ENCODE measurements around the gene GJB6.

The GJB6 gene

GRCh38 chr13:20174656-20175405, 57.3 kb downstream of the GJB6 start (continued):
- TF ChIP-seq ZNF16 (tag by site-specific recombination; IDR thresholded peaks at IDR 0.05; ENCODE audit: low read depth) = no peak
- no peak for TF ChIP-seq ZBTB1 (tag by site-specific recombination; IDR thresholded peaks at IDR 0.05)
- TF ChIP-seq BCL6B (tag by site-specific recombination; IDR thresholded peaks at IDR 0.05) = no peak
- 0 out of 2 replicates have a peak, but pooled peaks have one; percentile 27 for TF ChIP-seq ZNF513 (tag by site-specific recombination; IDR thresholded peaks at IDR 0.05)
- no peak for TF ChIP-seq ZNF529 (tag by site-specific recombination; IDR thresholded peaks at IDR 0.05; ENCODE audit: insufficient replicate concordance)
- no peak for TF ChIP-seq ZNF654 (tag by site-specific recombination; IDR thresholded peaks at IDR 0.05; ENCODE audit: low read depth)
- peak; percentile 86 for TF ChIP-seq ZNF366 (tag by site-specific recombination; conservative IDR thresholded peaks at IDR 0.05)
- TF ChIP-seq ZBTB17 (tag by site-specific recombination; IDR thresholded peaks at IDR 0.05) = peak; percentile 87
- TF ChIP-seq ZNF214 (tag by site-specific recombination; IDR thresholded peaks at IDR 0.05; ENCODE audit: borderline replicate concordance) = no peak
- no peak for TF ChIP-seq ZNF791 (tag by site-specific recombination; IDR thresholded peaks at IDR 0.05)
- no peak for TF ChIP-seq ZSCAN23 (tag by site-specific recombination; IDR thresholded peaks at IDR 0.05)
- TF ChIP-seq GLI2 (tag by site-specific recombination; IDR thresholded peaks at IDR 0.05; ENCODE audit: borderline replicate concordance, low read depth) = no peak
- no peak for TF ChIP-seq OVOL3 (tag by site-specific recombination; IDR thresholded peaks at IDR 0.05)
- no peak for TF ChIP-seq ZNF175 (tag by site-specific recombination; IDR thresholded peaks at IDR 0.05)
- TF ChIP-seq ZNF302 (tag by site-specific recombination; IDR thresholded peaks at IDR 0.05; ENCODE audit: low read depth) = no peak
- TF ChIP-seq ZNF549 (tag by site-specific recombination; IDR thresholded peaks at IDR 0.05) = no peak
- TF ChIP-seq ZNF704 (tag by site-specific recombination; IDR thresholded peaks at IDR 0.05) = no peak
- TF ChIP-seq ZNF23 (tag by site-specific recombination; IDR thresholded peaks at IDR 0.05; ENCODE audit: borderline replicate concordance) = no peak
- peak; percentile 97 for TF ChIP-seq KLF10 (tag by site-specific recombination; IDR thresholded peaks at IDR 0.05)
- TF ChIP-seq ZNF350 (tag by site-specific recombination; IDR thresholded peaks at IDR 0.05) = no peak
- peak; percentile 50; the same call in 1 of the 2 replicates for TF ChIP-seq ZNF449 (tag by site-specific recombination; IDR thresholded peaks at IDR 0.05)
- no peak for TF ChIP-seq REPIN1 (tag by site-specific recombination; IDR thresholded peaks at IDR 0.05; ENCODE audit: low read depth)
- TF ChIP-seq ATF2 (tag by site-specific recombination; IDR thresholded peaks at IDR 0.05; ENCODE audit: low read depth) = 0 out of 2 replicates have a peak, but pooled peaks have one; percentile 23
- TF ChIP-seq MEIS1 (CRISPR knock-in tag; IDR thresholded peaks at IDR 0.05; ENCODE audit: borderline replicate concordance) = no peak
- peak; percentile 42; the same call in 1 of the 2 replicates for TF ChIP-seq SP3 (tag by site-specific recombination; IDR thresholded peaks at IDR 0.05)
- TF ChIP-seq ZBTB20 (tag by site-specific recombination; IDR thresholded peaks at IDR 0.05) = peak; percentile 97
- TF ChIP-seq ZFP37 (tag by site-specific recombination; IDR thresholded peaks at IDR 0.05) = peak; percentile 39; the same call in 1 of the 2 replicates
- no peak for TF ChIP-seq ZNF837 (tag by site-specific recombination; IDR thresholded peaks at IDR 0.05)
- TF ChIP-seq ZNF311 (tag by site-specific recombination; IDR thresholded peaks at IDR 0.05; ENCODE audit: borderline replicate concordance) = no peak
- no peak for TF ChIP-seq GFI1B (tag by site-specific recombination; IDR thresholded peaks at IDR 0.05)
- no peak for TF ChIP-seq ZNF521 (tag by site-specific recombination; IDR thresholded peaks at IDR 0.05)
